GM18505 (cell line): ENCODE results near the gene CLTA.
A peak's percentile ranks its signal among the peaks of the same experiment; 100 is the strongest.

ENCODE experiments used
- ATAC-seq: cut with Tn5 transposase; IDR thresholded peaks from one replicate; pipeline ENCODE4 v1.9.1; 2021; ENCODE audit not compliant: unreplicated experiment
- POLR2A ChIP-seq: IDR thresholded peaks from 4 replicates; pipeline ENCODE4 v1.6.1; 2011; ENCODE audit warnings: borderline replicate concordance; ENCODE audit not compliant: insufficient read depth, insufficient read length; ENCODE audit errors: extremely low read depth

Gene CLTA

DNA sequence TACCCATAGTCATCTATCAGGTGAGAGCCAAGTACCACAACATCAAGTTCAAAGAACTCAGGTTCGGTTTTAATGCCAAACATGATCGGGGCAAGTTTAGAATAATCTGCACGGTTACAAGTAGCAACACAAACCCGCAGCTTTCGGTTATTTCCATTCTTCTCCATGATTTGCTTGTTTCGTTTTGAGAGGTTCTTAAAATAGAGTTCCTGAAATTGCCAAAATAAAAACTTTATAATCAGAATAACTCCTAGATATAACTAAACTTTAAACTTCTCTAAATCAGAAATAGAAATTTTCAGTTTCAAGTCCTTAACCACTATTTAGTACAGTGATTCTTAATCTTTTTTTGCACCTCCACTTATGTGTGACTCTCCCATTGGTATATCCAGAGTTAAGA is 58.5 kb downstream of the CLTA start:
- TF ChIP-seq POLR2A = no peak
- ATAC-seq = no peak

DNA sequence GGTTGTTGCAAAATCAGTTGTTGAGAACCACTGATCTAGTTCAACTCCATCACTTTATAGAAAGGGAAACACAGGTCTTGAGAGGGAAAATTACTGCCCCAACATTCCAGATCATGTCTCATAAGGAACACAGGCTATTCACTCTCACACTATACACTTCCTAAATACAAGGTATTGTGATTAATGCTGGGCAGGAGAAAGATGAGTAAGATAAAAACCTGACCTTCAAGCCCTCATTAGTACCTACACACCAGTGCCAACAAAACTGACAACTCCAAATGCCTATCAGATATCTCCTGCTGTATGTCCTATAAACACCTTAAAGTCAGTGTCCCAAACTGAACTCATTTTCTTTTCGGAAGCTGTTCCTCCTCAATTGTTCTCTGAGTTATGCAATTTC is 59.4 kb downstream of the CLTA start:
- TF ChIP-seq POLR2A = no peak
- no peak for ATAC-seq

DNA sequence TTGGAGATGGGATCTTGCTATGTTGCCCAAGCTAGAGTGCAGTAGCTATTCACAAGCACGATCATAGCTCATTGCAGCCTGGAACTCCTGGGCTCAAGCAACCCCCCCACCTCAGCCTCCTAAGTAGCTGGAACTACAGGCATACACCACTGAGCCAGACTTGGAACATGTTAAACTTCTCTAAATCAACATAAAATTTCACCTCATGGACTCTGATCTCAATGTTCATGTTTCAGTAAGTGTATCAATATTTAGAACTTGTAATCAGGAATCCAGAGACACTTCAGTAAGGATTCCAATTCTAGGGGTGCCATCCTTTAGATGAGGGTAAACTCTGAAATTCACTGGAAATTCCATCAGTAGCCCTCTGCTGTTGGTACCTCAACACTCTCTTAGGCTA is 60.7 kb downstream of the CLTA start:
- ATAC-seq = no peak
- TF ChIP-seq POLR2A = no peak

DNA sequence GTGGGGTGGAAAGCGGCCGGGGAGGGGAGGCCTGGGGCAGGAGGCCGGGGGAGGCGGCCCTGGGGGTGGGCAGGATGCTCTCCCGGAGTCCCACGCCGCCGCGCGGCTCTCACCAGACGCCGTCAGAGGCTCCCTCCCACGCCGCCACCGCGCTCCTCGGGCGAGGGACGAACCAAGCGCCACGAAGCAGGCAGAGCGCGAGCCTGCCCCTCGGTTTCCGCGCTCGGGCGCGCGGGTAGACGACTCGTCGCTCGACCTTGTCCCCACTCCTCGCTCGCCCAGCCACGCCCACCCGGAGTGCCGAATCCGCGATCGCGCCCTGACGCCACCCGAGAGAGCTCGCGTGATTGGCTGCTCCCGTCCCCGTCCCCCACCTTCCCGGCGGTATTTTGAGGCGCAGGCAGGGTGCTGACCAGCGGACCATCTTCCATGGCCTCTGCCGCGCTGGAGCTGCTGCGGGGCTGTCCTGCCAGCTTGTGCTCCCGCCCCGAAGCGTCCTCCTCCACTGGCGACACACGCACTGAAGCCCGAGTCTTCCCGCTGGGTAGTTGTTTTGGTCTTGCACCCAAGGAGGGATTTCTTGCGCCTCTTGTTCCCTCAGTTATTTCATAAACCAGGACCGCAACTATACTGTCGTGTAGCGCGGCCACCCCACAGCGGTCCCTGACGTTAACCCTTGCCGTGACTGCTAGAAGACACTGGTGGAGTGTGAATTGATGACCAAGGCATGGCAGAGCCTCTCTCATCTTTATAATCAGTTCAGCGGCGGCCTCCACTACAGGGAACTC is 67.7 kb downstream of the CLTA start, which contains the start of gene GNE:
TSS of gene GNE (minus strand) at position 241 of the 788 bp plus-strand sequence. CDS start 9,093 bp downstream, outside the sequence.
- peak; percentile 85 for TF ChIP-seq POLR2A
- peak; percentile 92 for ATAC-seq

GRCh38 chr9:36258996-36259533 is 68.3 kb downstream of the CLTA start:
- ATAC-seq = no peak
- TF ChIP-seq POLR2A = no peak
